NCI-H446 treated with DMSO at 0.1 percent for 48 hours (cell line): Measurements from ENCODE around the gene NNAT.

Source experiments
- DNase-seq: peaks from one replicate; lab custom pipeline; 2025; lab: John Stamatoyannopoulos, UW

Gene NNAT

DNA sequence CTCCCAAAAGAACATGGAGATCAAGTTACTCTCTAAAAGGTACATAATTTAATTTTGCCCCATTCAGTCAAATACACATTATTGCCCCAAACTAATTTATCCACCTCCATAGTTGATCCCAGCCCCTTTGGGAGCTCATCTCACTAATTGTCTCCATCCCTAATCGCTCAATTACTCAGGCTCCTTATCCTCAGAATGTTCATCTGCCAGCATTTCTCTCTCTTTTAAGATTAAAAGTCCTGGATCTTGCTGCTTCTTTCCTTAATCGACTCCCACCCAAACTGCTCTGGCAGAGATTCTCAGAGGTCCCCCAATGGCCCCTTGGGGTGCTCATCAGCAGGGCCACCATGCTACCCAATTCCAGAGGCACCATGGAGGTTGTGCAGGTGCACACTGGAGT, 18.4 kb upstream of the NNAT start:
- DNase-seq = no peak

DNA sequence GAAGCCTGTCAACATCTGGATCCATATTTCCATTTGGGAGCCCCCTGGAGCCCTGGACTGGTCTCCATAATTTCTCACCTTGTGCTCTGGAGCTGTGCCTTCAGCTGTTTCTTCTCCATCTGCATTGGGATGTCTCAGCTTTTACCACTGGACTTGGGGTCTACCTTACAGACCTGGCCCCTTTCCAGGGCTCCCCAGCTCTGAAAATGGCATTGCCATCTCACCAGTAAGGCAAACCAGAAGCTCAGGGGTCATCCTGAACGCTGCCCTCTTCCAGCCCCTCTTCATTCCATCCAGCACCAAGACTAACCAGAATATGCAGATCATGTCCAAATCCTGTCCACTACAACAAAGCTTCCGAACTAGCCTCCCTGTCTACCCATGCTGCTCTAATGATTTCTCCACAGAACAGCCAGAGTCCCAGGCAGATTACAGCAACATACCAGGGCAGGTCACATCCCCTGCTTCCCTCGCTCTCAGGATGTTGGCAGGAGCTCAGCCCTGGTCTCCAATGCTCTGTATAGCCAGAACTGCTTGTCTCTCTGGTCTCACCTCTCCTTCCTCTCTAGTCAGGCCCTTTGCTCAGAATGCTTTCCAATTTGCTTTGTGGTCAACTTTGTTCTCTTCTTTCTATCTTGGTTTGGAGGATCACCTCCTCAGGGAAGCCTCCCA, 17.7 kb upstream of the NNAT start:
- DNase-seq = no peak

DNA sequence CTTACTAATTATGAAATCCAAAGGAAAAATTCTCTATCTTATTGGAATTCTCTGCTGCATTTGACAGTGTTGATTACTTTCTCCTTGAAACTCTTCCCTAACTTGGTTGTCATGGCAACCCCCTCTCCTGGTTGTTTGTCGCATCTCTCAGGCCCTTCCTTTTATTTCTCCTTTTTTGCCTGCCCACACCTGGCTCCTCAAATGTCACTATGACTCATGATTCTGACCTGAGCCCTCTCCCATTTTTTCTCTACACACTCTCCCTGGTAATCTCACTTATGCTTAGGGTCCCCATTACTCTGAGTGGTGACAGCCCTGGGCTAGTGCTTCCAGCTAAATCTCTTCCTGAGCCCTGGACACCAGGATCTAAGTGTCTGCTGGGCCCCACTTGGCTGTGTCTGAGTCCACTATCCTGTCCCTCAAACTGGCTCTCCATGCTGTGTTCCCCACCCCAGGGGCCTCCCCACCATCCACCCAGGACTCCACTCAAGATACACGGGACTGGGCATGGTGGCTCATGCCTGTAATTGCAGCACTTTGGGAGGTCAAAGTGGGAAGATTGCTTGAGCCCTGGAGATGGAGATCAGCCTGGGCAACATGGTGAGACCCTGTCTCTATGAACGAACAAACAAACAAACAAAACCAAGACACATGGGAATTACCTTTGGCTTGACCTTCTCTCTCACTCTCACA, 16.5 kb upstream of the NNAT start:
- no peak for DNase-seq

DNA sequence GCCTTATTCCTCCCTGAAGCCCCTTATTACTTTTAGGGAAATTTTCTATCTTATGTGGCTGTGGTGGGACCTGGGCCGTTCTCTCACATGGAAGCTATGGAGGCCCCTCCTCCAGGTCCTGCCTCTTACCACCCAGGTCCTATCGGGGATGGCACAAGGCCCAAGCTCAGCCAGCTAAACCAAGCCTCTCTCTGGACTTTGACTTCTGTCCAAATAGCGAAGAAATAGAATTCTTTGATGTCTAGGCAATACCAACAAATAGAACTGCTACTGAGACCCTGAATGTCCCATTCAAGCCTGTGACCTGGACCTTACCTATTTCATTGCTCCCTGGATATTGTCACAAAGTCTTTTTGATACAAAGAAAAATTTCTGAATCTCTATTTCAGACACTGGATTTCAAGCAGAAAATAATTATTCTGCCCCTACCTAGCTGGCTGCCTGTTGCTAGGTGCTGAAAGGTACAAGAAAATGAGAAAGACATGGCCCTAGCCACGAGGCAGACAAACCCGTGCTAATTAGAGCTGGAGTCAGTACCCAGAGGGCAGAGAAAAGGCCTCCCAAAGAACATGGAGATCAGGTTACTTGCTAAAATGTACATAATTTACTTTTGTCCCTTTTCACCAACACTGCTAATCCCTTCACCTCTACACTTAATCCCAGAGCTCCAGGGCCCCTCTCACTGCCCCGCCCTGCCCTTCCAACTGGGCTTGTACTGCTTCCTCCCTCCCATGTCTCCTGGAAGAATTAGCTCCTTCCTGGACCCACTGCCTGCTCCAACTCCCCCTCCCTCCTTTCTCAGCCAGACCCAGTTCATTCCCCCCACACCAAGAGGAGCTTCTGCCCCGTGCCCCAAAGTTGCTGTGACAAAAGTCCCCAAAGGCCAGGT, 15.5 kb upstream of the NNAT start:
- no peak for DNase-seq

DNA sequence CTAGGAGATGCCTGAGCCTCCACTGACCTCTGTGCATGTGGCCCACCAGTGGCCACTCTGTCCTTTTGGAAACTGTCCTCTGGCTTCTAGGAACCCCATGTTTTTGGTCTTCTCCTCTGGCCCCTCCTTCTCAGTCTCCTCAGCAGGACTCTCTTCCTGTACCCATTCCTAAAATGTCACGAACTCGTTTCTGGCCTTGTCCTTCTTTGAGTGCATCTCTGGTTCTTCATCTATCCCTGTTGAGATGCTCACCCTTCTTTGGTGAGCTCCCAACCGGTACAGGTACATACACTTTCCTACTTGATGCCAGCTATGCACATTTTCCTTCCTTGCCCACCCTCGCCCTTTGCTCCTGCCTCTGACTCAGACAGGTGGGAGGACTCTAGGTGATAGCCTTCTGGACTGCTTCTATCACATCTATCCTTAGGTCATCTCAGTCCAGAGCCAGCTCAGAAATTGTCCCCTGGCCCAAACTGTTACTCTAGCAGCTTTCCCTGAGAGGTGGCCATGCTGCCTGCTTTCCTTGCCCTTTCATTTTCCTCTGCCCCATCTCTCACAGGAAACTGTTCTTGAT, 14.8 kb upstream of the NNAT start:
- no peak for DNase-seq

DNA sequence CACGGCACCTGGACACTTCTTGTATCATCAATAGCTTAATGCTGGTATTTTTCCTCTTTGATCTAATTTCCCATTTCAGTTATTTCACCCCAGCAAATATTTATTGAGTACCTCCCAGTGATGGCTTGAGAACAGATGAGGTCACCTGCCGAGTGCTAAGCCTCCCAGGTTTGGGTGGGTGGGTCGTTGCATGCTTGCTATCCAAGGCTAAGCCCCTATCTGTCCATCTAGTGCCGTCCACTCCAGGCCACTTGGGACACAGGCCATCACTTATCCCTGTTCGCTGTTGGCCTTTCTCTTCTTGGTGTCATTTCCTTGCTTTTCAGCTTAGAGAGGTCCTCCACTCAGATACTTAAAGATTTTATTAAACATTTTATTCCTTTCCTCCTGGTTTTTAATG, 10.8 kb upstream of the NNAT start:
- DNase-seq = no peak

DNA sequence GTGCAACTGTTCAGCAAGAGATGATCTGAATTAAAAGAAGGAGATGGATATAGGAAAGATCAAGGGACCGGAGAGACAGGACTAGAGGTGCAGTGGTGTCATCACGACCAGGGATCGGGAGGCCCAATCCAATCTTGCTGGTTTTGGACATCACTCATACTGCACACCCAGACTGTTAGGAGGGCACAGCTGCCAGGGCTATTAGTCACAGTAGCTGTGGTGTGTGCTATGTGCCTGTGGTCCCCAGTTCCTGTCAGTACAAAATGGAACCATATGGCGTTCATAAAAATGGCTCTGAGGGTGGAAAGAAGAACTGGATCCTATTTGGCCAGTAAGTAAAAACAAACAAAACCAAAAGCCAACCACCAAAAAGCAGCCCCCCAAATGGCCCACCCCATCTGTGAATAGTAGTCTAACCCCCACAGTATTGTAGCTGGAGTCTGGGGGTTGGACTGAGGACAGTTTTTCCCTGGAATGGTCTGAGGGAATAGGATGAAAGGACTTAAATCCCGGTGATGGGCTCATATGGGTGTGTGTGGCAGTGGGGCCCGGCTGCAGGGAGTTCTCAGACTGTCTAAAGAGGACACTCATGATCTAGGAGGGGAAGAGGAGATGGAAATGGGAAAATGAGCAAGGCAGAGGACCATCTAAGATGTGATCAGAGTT, 9.3 kb upstream of the NNAT start:
- peak; percentile 6 for DNase-seq

DNA sequence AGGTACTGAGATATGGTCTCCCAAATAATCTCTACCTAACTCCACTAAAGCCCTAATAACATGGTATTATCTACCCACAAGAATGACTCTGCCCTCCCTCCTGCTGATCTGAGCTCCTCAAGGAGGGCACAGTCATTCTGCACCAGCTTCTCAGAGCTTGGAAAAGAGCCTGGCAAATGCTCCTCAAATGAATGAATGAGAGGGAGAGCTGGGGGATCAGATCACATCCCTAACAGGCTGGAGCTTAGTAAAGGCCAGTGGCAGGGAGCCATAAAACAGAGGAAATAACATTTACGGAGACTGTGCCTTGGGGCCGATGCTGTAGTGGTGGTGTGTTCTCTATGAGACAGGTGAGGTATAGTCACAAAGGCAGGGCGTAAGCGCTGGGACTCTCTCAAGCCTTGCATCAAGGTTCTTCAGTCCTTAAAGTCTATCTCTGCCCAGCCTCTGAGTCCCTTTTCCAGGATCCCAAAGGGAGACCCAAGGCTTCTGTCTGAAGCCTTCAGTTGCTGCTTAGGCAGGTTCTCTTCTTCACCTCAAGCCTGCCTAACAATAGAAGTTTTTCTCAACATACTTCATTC, 7.2 kb upstream of the NNAT start:
- DNase-seq = no peak

DNA sequence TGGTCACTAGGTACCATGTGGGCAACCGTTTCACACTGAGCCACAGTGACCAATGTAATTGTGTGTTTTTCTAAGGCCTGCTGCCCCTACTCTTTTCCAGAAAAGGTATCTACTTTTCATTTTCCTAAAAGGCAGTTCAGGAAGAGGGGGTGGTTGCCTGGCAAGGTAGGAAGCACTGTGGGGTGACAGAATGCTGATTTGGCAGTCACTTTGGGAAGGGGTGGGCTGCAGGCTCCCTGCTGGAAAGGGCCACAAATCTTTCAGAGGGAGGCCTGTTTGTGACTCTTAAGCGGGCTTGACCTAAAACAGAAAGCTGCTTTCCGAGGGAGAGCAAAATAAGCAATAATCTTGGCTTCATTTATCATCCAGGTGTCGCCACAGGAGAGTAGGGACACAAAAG, 5.2 kb upstream of the NNAT start:
- DNase-seq = no peak

DNA sequence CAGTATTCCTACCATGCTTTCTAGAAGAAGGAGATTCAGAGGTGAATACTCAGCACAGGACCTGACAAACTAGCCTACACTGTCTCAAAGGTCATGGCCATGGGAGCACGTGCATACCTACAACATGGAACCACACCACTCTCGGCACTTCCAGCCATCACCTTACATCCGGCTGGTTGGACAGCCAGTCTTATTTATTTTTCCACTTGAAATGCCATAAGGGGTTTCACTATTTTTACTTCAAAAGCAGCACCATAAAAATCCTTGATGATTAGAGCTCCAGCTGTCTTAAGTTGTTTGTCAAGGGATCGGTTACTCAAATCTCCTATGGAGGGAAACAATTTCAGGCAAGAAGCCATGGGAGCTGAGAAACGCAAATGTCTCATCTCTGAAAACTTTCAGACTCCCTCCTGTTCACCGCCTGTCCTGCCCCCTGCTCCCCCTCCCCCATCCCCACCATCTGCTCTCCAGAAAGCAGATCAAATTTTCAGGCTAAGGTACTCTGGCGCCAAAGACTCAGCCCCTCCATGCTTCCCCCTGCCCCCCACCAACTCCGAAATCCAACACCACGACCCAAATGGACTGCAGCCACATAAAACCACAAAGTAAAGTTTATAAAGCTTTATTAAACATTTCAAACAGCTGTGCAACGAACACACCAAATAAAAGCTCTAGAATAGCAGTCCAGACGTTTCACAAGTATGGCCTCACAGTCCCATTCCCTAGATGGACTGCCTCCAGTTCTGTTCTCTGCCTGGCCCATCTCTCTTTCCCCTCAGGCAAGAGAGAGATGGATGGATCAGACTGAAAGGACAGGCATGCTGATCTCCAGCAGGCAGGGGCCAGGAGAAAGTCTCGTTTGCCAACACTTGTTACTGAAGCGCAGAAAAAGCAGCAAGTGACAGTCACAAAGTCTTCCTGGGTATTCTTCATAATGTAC, 4.0 kb upstream of the NNAT start:
- DNase-seq = peak; percentile 96

DNA sequence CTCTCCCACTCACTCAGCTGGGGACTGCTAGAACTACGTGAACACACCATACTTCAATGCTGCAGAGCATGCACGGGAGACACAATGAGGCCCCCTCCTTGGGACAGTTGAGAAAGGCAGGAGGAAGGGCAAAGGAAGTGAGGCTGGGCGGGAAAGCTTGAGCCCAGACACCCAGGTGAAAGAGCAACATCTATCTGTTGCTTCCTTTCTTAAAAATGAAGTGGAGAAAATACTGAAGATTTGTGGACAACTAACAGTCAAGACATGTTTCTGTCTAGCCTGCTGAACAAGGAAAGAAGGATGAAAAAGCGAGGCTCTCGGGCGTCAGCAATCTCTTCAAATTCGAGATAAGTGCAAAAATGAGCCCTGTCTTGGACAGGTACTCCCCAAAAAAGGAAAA, 3.0 kb upstream of the NNAT start:
- no peak for DNase-seq

DNA sequence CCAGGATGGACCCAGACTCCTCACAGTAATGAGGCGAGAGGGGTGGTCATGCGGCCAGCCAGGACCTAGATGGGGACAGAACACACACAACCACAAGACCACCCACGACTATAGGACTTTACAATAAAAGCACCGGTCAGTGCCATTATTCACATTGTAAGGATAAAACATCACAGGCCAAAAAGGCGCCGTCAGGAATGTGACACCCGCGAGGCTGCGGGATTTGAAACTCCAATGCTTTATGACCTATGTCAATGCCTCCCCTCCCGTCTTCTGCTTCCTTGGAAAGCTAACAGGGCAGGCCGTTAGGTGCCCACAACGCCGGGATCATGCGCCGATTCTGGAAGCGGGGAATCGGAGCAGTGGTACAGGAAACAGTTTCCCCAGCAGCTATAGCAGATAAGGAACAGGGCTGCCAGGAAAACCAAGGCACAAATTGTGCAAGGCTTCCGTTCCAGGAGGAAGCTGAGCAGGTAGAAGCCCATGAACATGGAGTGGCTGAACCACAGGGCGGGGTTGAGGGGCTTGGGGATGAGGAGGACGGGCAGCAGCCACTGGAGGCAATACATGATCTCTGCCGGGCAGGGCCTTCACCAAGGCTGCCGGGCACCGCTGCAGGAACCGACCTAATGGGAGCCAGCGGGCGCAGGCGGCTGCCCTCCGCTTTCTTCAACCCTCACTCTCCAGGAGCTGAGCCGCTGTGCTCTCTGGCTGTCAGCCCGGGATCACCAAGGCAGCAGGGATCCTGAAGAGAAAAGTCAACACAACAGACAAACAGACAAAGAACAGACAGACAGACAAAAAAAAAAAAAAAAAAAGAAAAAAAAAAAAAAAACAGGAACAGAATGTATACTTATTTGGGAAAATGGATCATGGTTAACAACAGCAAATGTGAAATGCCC, 2.2 kb upstream of the NNAT start:
- DNase-seq = peak; percentile 79

DNA sequence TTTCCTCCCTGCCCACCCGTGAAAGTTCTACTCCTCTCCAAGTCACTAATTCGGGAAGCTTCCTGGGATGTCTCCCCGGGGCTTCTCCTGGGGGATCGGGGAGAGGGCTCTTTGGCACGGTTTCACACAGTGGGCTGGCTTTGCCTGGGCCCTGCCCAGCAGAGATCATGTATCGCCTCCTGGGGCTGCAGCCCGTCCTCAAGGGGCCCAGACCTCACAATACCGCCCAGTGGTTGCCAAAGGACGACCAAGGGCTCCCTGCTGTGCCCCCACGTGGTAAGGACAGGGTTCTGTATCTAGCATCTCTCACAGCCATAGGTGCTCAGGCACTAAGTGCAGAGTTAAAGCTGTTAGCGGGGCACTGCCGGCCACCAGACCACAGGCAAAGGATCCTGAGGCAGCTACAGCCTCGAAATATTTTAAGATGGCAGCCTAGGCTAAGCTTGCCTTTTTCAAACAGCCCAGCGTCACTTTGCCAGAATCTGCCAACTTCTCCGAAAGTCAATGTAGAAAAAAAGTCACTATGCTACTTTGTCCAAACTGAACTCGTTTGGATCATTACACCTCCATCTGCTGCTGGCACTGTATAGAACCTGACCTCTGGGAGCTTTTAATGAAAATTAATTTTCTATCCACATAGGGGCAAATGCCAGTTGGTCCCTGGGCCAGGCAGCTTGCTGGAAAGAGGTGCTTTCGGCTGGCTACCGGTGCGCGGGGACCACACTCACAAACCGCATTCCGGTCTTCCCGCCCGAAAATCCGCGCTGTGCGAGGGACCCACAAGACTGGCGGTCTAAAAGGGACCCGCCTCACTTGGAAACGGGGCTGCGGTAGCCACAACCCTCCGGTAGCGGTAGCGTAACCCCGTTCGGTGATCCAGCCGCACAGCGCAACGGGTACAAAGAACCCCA, 1.3 kb upstream of the NNAT start:
- peak; percentile 86 for DNase-seq

DNA sequence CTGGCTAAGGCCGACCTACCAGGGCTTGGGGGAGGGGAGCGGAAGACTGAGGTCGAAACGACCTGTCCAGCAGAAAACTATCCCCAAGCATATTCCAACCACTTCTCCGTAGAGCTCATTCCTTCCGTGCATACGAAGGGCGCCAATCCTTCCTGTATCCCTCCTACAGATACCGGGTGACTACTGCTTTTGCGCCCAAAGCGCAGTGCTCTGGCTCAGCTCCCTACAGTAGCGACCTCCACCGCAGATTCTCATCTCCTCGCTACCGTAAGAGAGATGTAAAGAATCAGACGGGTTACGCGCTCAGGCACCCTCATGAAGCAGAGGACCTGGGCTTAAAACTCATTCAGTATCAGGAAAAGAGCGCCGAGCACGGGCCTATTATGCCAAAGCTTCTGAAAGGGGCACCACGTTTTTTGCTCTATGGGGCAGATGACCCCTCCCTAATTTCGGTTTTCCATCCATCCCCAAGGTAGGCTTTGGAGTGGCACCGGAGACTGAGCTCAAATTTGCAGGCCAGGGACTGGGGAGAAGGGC, 563 bp upstream of the NNAT start:
- DNase-seq = no peak

DNA sequence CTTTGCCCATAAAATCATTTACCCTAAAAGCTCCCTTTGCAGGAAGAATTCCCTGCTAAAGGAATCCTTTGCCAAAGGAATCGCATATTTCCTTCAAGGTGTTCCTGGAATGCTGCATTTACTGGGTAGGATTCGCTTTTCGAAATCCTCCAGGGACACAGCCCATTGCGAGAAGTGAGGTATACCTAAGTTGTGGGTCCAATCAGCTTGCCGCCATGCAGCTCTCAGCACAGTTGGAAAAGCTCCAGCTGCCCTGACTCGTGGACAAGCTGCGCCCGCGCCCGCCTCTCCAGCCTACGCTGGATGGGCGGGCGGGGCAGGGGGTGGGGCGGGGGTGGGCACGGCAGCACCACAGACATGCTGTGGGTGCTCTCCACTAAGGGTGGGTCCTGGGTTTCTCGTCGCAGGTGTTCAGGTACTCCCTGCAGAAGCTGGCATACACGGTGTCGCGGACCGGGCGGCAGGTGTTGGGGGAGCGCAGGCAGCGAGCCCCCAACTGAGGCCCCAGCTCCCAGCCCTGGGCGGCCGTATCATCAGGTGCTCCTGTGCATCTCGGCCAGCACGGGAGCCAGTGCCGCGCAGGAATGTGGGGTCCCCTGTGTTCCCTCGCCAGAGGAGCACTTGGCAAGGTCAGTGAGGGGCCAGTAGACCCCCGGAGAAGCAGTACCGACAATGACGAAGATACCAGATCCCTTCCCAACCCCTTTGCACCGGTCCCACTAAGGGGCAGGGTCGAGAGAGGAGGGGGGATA, 1.4 kb downstream of the NNAT start:
- no peak for DNase-seq

DNA sequence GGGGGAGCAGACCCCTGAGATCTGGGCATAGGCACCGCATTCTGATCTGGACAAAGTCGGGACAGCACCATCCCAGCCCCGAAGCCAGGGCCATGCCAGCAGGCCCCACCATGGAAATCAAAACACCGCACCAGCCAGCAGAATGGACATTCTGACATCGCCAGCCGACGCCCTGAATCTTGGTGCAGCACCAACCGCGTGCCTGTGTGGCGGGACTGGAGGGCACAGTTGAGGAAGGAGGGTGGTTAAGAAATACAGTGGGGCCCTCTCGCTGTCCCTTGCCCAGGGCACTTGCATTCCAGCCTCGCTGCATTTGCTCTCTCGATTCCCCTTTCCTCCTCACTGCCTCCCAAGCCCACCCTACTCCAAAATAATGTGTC, 2.0 kb downstream of the NNAT start:
- DNase-seq = no peak

DNA sequence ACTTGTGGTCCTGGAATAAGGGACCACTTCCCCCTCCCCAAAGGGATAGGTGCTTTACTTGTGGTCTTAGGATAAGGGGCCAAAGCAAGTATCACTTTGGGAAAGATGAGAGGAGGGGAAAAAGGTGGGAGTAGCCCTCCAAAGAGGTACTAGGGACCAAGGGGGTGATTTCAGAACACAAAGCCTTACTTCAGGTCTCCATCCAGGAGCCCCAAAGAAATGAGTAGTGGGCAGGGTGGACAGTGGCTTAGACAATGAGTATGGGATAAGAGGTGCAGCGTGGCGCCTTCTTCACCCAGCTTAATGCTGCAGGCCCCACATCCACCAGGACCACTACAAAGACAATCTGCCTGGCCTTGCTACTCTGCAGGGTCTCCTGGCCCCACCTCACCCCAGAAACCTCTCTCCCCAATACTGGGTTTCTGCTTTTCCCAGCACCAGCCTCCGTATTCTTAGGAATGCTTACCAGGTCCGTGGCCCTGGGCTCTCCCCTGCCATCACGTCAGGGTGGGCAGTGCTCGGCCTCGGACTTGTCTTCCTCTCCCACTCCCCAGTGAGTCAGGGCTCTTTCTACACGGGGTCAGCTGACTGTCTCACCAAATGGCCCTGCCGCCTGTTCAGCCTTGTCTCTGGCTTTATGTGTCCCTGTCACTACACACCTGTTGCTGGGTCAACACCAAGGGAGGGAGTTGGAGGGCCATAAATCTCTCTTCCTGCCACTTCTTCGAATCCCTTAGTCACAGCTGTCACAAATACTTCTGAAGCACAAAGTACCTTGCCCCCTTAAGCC, 3.1 kb downstream of the NNAT start:
- DNase-seq = no peak
